NT2/D1 (cell line): Measurements from ENCODE around the gene ZNF275.
"Not testable (repeated sequence)": the region's sequence is repeated elsewhere in the genome, so short reads cannot be mapped to it uniquely, and the experiment has no call there.

Source experiments
- DNase-seq: peaks from one replicate; pipeline ENCODE4 v3.0.0-alpha.2; 2011; ENCODE audit warnings: low read depth, low spot score
- H3K27me3 ChIP-seq: 2 replicates; pipeline ENCODE4 v1.6.0; 2011; ENCODE audit warnings: mild to moderate bottlenecking; ENCODE audit not compliant: insufficient read length, insufficient read depth
- H3K36me3 ChIP-seq: 2 replicates; pipeline ENCODE4 v1.6.1; 2011; ENCODE audit warnings: mild to moderate bottlenecking, low read length, mixed read lengths; ENCODE audit not compliant: insufficient read depth, insufficient read length
- H3K4me1 ChIP-seq: 2 replicates; pipeline ENCODE4 v1.5.1; 2011; ENCODE audit not compliant: insufficient read depth, insufficient read length
- H3K4me3 ChIP-seq: 2 replicates; pipeline ENCODE4 v1.5.1; 2011; ENCODE audit warnings: low read depth; ENCODE audit not compliant: insufficient read length
- H3K9ac ChIP-seq: 2 replicates; pipeline ENCODE4 v1.6.0; 2011; ENCODE audit warnings: low read depth; ENCODE audit not compliant: insufficient read length
- H3K9me3 ChIP-seq: 2 replicates; pipeline ENCODE4 v1.5.1; 2011; ENCODE audit warnings: mild to moderate bottlenecking, low read length; ENCODE audit not compliant: insufficient read depth
- SUZ12 ChIP-seq: IDR thresholded peaks from 2 replicates; pipeline ENCODE4 v1.6.1; 2011; ENCODE audit not compliant: insufficient read length, insufficient read depth; ENCODE audit errors: extremely low read depth
- YY1 ChIP-seq: IDR thresholded peaks from 2 replicates; pipeline ENCODE4 v1.6.1; 2011; ENCODE audit not compliant: insufficient read length, insufficient read depth
- ZNF274 ChIP-seq: IDR thresholded peaks from 2 replicates; pipeline ENCODE4 v1.6.1; 2011; ENCODE audit warnings: mild to moderate bottlenecking, low read depth, low read length

Gene ZNF275

GRCh38 chrX:153382563-153383482 is 48.9 kb downstream of the ZNF275 start:
- TF ChIP-seq ZNF274 (no peak), SUZ12 (no peak), YY1 (no peak)
- no peak overlapping the region for H3K9ac ChIP-seq
- no peaks in the 10 kb centered on the region for H3K4me1 ChIP-seq

DNA sequence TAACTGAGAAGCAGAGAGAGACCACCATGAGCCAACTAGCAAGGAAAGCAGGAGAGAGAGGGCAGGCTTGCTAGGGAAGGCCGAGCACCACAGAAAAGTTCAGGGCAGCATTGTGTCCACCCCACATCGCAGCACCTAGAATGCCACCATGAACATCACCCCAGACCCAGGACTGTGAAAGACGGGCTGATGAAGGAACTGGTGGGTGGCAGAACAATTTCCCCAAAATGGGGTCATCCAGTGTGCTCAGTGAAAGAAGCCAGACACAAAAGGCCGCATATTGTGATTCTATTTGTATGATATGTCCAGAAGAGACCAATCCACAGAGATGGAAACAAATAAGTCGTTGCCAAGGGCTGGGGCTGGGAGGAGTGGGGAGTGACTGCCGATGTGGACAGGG is 50.4 kb downstream of the ZNF275 start:
- no peak overlapping the region for H3K9ac ChIP-seq
- DNase-seq = no peak
- H3K36me3 ChIP-seq = no peaks in the 10 kb centered on the region
- H3K4me3 ChIP-seq = no peak overlapping the region
- no peaks in the 10 kb centered on the region for H3K4me1 ChIP-seq
- H3K27me3 ChIP-seq = no peaks in the 10 kb centered on the region
- peaks cover 6% of the 10 kb centered on the region; the same call in 1 of the 2 replicates for H3K9me3 ChIP-seq
- no peak for TF ChIP-seq SUZ12
- TF ChIP-seq ZNF274 = no peak
- no peak for TF ChIP-seq YY1

More at GRCh38 chrX:153382563-153383482, 48.9 kb downstream of the ZNF275 start:
- Histone ChIP-seq H3K27me3 (no peaks in the 10 kb centered on the region), H3K36me3 (no peaks in the 10 kb centered on the region), H3K4me3 (no peak overlapping the region), H3K9me3 (peaks cover 6% of the 10 kb centered on the region; the same call in 1 of the 2 replicates)
- no peak for DNase-seq

DNA sequence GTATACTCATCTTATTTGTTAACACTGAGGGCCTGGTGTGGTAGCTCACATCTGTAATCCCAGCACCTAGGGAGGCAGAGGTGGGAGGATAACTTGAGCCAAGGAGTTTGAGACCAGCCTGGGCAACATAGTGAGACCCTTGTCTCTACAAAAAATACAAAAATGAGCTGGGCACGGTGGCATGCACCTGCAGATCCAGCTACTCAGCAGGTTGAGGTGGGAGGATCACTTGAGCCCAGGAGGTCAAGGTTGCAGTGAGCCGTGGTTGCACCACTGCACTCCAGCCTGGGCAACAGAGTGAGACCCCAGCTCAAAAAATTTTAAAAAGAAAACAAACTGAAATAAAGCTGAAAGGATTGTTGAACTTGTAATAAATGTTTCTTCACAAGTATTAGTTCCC is 51.0 kb downstream of the ZNF275 start:
- not testable (repeated sequence) for DNase-seq, H3K4me1 ChIP-seq, H3K9me3 ChIP-seq, H3K36me3 ChIP-seq, H3K27me3 ChIP-seq, H3K4me3 ChIP-seq, H3K9ac ChIP-seq

DNA sequence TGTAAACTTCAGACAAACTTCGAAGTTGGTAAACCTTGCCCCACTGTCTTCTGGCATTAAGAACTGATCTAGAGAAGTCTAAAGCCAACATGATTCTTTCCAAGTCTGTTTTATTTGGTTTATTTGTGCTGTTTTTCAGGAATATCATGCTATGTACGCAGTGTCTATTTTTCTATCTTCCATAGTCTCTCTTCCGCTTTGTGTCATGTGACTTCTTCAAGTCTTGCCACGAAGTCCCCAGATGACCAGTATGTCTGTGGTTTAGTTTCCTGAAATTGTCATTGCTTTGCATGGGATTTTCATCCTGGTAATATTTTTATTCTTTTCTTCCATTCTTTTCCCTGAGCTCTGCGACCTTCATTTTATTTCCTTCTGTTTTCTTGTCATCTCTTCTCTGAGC is 52.1 kb downstream of the ZNF275 start:
- Histone ChIP-seq H3K9ac (no peak overlapping the region), H3K36me3 (no peaks in the 10 kb centered on the region), H3K9me3 (peaks cover 6% of the 10 kb centered on the region; the same call in 1 of the 2 replicates), H3K27me3 (no peaks in the 10 kb centered on the region), H3K4me3 (no peak overlapping the region), H3K4me1 (no peaks in the 10 kb centered on the region)
- DNase-seq = no peak
- no peak for TF ChIP-seq SUZ12
- no peak for TF ChIP-seq YY1
- no peak for TF ChIP-seq ZNF274

DNA sequence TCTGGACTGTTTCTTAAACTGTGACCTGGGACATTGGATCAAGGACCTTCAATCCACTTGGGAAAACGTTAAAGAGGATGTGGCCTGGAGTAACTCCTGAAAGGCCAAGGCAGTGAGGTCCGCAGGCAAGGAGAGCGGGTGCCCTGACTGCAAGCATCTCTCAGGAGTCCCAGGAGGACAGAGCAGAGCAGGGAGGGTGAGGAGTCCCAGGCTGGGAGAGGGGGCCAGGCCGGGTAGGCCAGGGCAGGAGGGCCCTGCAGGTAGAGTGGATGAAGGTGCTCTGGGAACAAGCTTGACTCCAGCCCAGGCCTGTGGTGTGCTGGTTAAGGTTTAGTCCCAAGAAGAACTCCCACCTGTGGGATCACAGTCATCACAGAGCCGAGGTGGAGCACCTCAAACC is 53.4 kb downstream of the ZNF275 start:
- Histone ChIP-seq H3K36me3 (no peaks in the 10 kb centered on the region), H3K9me3 (peaks cover 6% of the 10 kb centered on the region; the same call in 1 of the 2 replicates), H3K4me3 (no peak overlapping the region), H3K9ac (no peak overlapping the region), H3K27me3 (no peaks in the 10 kb centered on the region), H3K4me1 (no peaks in the 10 kb centered on the region)
- TF ChIP-seq ZNF274 (no peak), SUZ12 (no peak), YY1 (no peak)
- no peak for DNase-seq

DNA sequence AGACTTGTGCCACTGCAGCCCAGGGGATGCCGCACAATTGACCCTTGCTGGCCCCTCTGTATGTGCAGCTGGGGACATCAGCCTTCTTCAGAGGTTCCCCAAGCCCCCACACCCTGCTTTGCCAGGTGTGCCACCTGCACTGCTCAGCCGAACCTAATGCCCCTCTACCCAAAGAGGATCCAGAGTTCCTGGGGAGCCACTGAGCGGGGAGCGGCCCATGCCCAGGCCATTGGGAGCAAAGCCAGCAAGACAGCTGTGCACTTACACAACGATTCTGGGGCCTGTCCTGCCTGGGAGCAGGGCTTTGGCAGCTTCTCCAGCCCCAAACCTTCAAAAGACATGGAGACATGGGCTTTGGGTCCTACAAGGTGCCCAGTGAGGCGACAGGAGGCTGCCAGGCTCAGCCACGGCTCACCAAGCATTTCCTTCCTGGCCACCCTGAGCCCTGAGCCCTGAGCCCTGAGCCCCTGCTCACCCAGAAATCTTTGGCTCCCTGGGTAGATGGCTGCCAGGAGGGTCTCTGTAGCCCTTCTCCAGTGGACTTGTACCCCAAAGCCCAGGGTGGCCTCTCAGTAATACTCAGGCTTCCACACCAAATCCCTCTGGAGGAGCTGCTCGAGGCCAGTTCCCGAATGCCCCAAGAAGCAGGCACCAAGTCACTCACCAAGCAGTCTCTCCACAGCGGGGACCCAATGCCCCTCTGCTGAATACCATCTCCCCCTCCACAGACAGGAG is 54.2 kb downstream of the ZNF275 start:
- Histone ChIP-seq H3K9me3 (no peaks in the 10 kb centered on the region), H3K9ac (no peak overlapping the region), H3K27me3 (no peaks in the 10 kb centered on the region), H3K4me1 (no peaks in the 10 kb centered on the region), H3K36me3 (no peaks in the 10 kb centered on the region), H3K4me3 (no peak overlapping the region)
- TF ChIP-seq SUZ12 = no peak
- TF ChIP-seq ZNF274 = no peak
- TF ChIP-seq YY1 = no peak
- DNase-seq = no peak

DNA sequence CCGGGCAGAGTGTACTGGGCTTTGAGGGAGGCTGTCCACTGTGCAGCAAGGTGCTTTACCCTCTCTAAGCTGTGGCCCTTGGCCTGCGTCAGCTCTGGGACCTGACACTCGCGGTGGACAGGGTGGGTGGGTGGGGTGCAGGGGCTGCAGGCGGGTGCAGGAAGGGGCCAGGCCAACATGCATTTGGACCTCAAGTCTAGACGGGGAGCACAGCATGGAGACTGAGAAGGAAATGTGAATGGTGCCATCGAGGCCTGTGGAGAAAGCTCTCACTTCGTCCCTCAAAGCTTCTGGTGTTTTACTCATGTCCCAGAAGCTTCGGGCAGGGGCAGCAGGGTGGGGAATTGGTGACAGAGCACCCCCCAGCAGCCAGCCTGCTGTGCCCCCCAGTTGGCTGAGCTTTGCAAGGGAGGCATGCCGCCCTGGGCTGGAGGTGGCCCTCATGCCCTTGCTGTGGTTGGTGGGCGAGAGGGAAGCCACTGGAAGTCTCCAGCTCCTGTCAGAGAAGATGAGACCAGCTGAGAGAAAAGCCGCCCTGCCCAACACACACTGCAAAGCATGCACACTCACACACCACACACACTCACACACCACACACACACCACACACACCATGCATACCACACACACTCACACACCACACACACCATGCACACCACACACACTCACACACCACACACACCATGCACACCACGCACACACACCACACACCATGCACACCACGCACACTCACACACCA is 54.9 kb downstream of the ZNF275 start:
- Histone ChIP-seq H3K36me3 (no peaks in the 10 kb centered on the region), H3K4me3 (no peak overlapping the region), H3K4me1 (no peaks in the 10 kb centered on the region), H3K27me3 (no peaks in the 10 kb centered on the region), H3K9ac (no peak overlapping the region), H3K9me3 (no peaks in the 10 kb centered on the region)
- no peak for TF ChIP-seq ZNF274
- TF ChIP-seq SUZ12 = no peak
- no peak for TF ChIP-seq YY1
- DNase-seq = no peak

DNA sequence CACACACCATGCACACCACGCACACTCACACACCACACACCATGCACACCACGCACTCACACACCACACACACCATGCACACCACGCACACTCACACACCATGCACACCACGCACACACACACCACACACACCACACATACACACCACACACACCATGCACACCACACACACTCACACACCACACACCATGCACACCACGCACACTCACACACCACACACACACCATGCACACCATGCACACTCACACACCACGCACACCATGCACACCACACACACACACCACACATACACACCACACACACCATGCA is 55.5 kb downstream of the ZNF275 start:
- H3K9me3 ChIP-seq, H3K4me3 ChIP-seq, H3K4me1 ChIP-seq, H3K36me3 ChIP-seq, DNase-seq, H3K9ac ChIP-seq, H3K27me3 ChIP-seq: not testable (repeated sequence)
